Mucosa of descending colon (tissue), 3 donors: ENCODE measurements around the gene TNFAIP8L3. TPM values are rescaled to one million over a fixed set of nuclear protein-coding genes. Genes with fewer than 3 reads are reported as not detected.
A peak's percentile ranks its signal among the peaks of the same experiment; 100 is the strongest.

ENCODE experiments used
- ATAC-seq: fragments of 200-7000 bp; cut with Tn5 transposase; one replicate; pipeline ENCODE4 v1.9.1; 2020; ENCODE audit warnings: mild to moderate bottlenecking, moderate library complexity
- DNase-seq, 3 donors: peaks; one replicate each; pipeline ENCODE4 v3.0.0-alpha.2; 2020
- H3K36me3 ChIP-seq: fragments of 200-600 bp; one replicate; pipeline ENCODE4 v1.8.0; 2021; ENCODE audit warnings: low read depth, mild to moderate bottlenecking
- H3K4me1 ChIP-seq: fragments of 200-600 bp; one replicate; pipeline ENCODE4 v1.8.0; 2021; ENCODE audit warnings: low read depth, mild to moderate bottlenecking
- H3K4me3 ChIP-seq: fragments of 200-600 bp; one replicate; pipeline ENCODE4 v1.8.0; 2021; ENCODE audit warnings: mild to moderate bottlenecking
- H3K9me3 ChIP-seq: fragments of 200-600 bp; one replicate; pipeline ENCODE4 v1.8.0; 2021; ENCODE audit warnings: mild to moderate bottlenecking
- intact Hi-C, 2 donors: fragments of 100-400 bp; cut with DNase I in 1 of 2; cut with micrococcal nuclease in 1 of 2; formaldehyde crosslinking; loops; one replicate each; pipeline versions ENCODE4 v1.11.0 to v1.11.1; 2022; cut with DNase I, micrococcal nuclease
- total RNA-seq, 3 donors: library from RNA; stranded (reverse); fragmentation: NEBNext Ultra II Directional in 2 of 3; extraction: Animal tissue kit (Norgen Biotek cat#: 25700) in 2 of 3; gene quantifications; one replicate each; pipeline versions ENCODE4 v1.2.1 to v1.2.4, GENCODE V29; 2021 to 2023
- TF ChIP-seq, protein P1 (sequence below): fragments of 200-600 bp; IDR thresholded peaks from one replicate; pipeline ENCODE4 v1.8.0; 2022; ENCODE audit warnings: antibody characterized with exemption, mild to moderate bottlenecking
- donor health status: DM: no; HTN: no; CAD: no; lungs with moderate emphysema.
- donor health status: DM: no; HTN: no; CAD: no.
- donor health status: DM: no; HTN: yes; CAD: no.

The TNFAIP8L3 gene
- total RNA-seq, 3 donors from 2014 or later = 8.2 to 11.2 (median 10.0) TPM

DNA sequence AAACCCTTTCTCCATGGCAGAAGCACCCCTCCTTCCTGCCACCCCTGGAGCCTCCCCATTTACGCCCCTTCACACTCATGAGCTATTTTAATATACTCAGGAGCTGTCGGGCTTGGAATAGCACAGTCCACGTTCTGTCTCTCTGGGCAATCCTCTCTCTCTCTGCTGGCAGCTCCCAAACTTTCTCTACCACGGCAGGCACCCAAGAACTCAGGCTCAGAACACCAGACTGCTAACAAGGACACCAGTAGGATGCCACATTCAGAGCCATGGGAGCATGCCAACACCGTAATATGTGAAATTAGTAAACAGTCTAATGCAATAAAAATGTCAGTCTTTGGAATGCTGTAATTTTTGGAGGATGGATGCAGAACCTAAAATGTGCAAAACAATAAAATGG lies 19.3 kb downstream of the TNFAIP8L3 start:
- intact Hi-C loops = no loop called here
- no peaks in the 10 kb centered on the region for H3K9me3 ChIP-seq
- no peak overlapping the region for H3K4me3 ChIP-seq
- H3K36me3 ChIP-seq = no peaks in the 10 kb centered on the region
- TF ChIP-seq, protein P1, sequence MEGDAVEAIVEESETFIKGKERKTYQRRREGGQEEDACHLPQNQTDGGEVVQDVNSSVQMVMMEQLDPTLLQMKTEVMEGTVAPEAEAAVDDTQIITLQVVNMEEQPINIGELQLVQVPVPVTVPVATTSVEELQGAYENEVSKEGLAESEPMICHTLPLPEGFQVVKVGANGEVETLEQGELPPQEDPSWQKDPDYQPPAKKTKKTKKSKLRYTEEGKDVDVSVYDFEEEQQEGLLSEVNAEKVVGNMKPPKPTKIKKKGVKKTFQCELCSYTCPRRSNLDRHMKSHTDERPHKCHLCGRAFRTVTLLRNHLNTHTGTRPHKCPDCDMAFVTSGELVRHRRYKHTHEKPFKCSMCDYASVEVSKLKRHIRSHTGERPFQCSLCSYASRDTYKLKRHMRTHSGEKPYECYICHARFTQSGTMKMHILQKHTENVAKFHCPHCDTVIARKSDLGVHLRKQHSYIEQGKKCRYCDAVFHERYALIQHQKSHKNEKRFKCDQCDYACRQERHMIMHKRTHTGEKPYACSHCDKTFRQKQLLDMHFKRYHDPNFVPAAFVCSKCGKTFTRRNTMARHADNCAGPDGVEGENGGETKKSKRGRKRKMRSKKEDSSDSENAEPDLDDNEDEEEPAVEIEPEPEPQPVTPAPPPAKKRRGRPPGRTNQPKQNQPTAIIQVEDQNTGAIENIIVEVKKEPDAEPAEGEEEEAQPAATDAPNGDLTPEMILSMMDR = no peak
- no peak for ATAC-seq
- peaks cover 3% of the 10 kb centered on the region for H3K4me1 ChIP-seq
- DNase-seq = no peak

DNA sequence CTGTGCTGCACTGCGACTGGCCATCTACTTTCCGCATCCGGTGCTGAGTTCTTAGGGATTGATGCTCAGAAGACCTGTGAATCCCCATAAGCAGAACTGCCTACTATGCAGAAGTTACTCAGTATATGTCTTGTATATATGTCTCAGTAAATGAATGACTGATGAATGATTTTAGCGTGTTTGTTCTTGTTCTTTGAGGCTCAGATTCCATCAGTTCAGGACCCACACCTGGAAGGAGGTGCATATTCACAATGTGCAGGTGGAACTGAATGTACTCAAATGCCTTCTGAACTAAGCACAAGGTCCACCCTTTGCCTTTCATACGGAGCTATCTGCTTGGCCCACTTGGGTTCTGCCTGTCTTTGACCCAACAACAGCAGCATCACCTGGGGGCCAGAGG lies 19.8 kb downstream of the TNFAIP8L3 start:
- DNase-seq (no peak), ATAC-seq (no peak)
- H3K9me3 ChIP-seq = no peaks in the 10 kb centered on the region
- no peaks in the 10 kb centered on the region for H3K36me3 ChIP-seq
- intact Hi-C loops = no loop called here
- H3K4me1 ChIP-seq = peaks cover 3% of the 10 kb centered on the region
- TF ChIP-seq, protein P1 = no peak
- H3K4me3 ChIP-seq = no peak overlapping the region

DNA sequence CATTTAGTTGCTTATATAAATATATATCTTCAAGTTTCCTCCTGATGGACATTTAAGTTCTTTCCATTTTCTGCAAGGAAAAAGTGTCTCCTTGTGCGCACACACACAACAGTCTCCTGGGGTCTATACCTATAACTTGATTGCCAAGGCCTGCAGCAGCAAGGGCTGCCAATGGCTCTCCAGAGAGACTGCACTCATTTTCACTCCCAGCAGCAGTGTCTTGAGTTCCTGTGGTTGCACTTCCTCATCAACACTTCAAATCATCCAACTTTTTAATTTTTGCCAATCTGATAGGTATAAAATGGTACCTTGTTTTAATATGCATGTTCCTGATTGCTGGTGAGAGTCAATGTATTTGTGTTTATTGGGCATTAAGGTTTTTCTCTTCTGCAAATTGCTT lies 23.1 kb downstream of the TNFAIP8L3 start:
- ATAC-seq (no peak), DNase-seq (no peak)

DNA sequence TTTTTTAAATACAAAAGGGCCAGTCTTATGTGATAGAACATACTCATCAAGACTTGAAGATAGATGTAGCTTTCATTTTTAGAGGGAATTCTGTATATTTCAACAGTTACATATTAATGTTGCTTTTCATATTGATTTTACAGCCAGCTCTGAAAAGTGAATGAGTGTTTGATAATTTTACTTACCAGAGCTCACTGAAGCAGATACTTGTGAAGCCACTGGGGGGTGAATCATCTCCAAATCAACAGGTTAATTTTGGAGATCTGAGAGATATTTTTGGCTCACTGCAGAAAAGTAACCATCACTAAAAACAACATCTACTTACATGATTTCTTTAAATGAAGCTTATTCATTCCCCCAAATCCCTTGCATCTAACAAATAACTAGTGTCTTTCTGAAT lies 24.7 kb downstream of the TNFAIP8L3 start:
- H3K4me3 ChIP-seq = no peak overlapping the region
- DNase-seq (no peak), ATAC-seq (no peak)
- H3K36me3 ChIP-seq = no peaks in the 10 kb centered on the region
- TF ChIP-seq, protein P1 = no peak
- no peaks in the 10 kb centered on the region for H3K9me3 ChIP-seq
- intact Hi-C loops = no loop called here
- H3K4me1 ChIP-seq = no peaks in the 10 kb centered on the region

More for the DNA sequence above, 23.1 kb downstream of the TNFAIP8L3 start:
- TF ChIP-seq, protein P1 = no peak
- peaks cover 3% of the 10 kb centered on the region for H3K4me1 ChIP-seq
- H3K9me3 ChIP-seq = no peaks in the 10 kb centered on the region
- H3K36me3 ChIP-seq = no peaks in the 10 kb centered on the region
- H3K4me3 ChIP-seq = no peak overlapping the region
- intact Hi-C loops = no loop called here

DNA sequence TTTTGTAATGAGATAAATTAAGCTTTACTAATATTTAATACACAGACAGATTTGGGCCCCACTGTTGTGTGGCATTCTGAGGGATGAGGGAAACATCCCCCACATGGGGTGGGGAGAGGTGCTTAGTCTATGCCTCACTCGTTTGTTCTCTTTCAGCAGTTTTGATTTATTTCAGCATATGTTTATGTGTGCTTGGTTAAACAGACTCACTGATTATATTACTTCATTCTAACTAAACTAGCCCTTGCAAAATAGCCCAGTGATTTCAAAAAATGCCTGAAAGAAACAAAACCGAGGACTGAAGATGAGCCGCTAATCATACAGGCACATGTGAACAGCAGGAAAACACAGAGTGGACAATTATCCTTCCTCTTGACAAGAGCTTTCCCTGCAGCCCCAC lies 27.2 kb downstream of the TNFAIP8L3 start:
- TF ChIP-seq, protein P1 = no peak
- H3K36me3 ChIP-seq = no peaks in the 10 kb centered on the region
- intact Hi-C loops = no loop called here

DNA sequence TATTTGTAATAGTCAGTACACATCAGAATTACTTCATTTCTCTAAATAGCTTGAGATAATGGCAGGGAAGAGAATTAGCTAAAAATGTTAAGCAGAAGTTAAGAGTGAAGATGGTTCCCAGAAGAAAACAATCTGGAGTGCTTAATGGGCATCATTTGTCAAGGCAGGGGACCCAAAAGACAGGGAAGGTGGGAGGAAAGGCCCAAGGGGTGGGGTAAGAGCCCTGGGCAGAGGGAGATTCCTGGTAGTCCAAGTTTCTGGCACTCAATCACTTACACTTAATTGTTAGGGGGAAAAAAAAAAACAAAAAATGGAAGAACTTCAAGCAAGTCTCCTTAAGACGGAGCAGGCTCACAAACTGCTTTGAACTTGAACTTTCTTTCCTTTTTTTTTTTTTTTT lies 28.9 kb downstream of the TNFAIP8L3 start:
- TF ChIP-seq, protein P1 = no peak
- Histone ChIP-seq H3K36me3 (no peaks in the 10 kb centered on the region), H3K4me3 (no peak overlapping the region), H3K9me3 (no peaks in the 10 kb centered on the region), H3K4me1 (no peaks in the 10 kb centered on the region)
- intact Hi-C loops = no loop called here
- no peak for DNase-seq
- ATAC-seq = no peak

More for the DNA sequence above, 27.2 kb downstream of the TNFAIP8L3 start:
- no peak for DNase-seq
- Histone ChIP-seq H3K9me3 (no peaks in the 10 kb centered on the region), H3K4me3 (no peak overlapping the region), H3K4me1 (no peaks in the 10 kb centered on the region)
- peak; percentile 22 for ATAC-seq
